Muscle layer of colon (tissue), 2 donors: ENCODE measurements around the gene BATF3.

Experiments
- H3K27ac ChIP-seq: one replicate; pipeline ENCODE4 v1.7.0; 2013; ENCODE audit warnings: low read depth, mild to moderate bottlenecking, low read length, moderate library complexity
- H3K27me3 ChIP-seq, 2 donors: one replicate each; pipeline ENCODE4 v1.7.0; 2013; ENCODE audit warnings: low read length in 2 of 2, mild to moderate bottlenecking in 2 of 2; ENCODE audit not compliant: insufficient read depth in 2 of 2, control insufficient read depth in 1 of 2
- H3K36me3 ChIP-seq: one replicate; pipeline ENCODE4 v1.7.0; 2013; ENCODE audit warnings: mild to moderate bottlenecking, low read length; ENCODE audit not compliant: insufficient read depth
- H3K4me1 ChIP-seq: one replicate; pipeline ENCODE4 v1.7.0; 2013; ENCODE audit warnings: mild to moderate bottlenecking, low read length; ENCODE audit not compliant: insufficient read depth
- H3K4me3 ChIP-seq, 2 donors: one replicate each; pipeline ENCODE4 v1.7.0; 2013; ENCODE audit warnings: low read length in 2 of 2, low read depth in 1 of 2, mild to moderate bottlenecking in 1 of 2, moderate library complexity in 1 of 2
- H3K9ac ChIP-seq: one replicate; pipeline ENCODE4 v1.7.0; 2013; ENCODE audit warnings: low read length
- H3K9me3 ChIP-seq: one replicate; pipeline ENCODE4 v1.7.0; 2013; ENCODE audit warnings: mild to moderate bottlenecking, low read length
- donor health status: abdominal sarcoma.
- donor health status: Adenocarcinoma of cecum.

BATF3 gene

DNA sequence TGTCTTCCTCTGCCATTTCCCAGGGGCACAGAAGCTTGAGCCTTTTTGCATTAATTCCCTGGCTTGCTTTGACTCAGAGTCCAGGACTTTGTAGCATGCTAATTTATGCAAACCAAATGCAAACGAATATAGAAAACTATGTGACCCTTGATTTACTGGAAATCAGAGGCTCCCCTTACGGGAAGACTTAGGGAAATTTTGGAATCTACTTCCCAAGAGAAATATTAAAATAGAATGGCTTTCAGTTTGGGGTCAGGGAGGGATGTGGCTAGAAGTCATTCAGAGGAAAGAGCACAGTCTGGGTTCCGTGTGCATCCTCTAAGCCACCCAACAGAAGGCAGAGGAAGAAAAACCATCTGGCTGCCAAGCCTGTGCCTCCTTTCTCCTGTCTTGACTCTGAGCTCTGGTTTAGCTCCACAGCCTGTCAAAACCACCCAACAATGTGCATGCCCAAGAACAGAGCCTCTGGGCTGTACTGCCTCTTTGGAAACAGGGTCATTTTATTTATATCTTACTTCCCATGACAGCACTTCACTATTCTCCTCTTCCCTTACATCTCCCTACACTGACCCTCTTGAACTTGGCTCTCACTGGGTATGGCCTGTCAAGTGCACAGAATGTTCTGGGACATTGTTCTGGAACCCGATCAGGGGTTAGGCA lies 61.0 kb downstream of the BATF3 start:
- peak overlapping the region; percentile 2 for H3K27ac ChIP-seq
- no peaks in the 10 kb centered on the region for H3K9me3 ChIP-seq
- H3K4me3 ChIP-seq = no peak overlapping the region
- H3K27me3 ChIP-seq = no peaks in the 10 kb centered on the region
- peaks cover 29% of the 10 kb centered on the region for H3K4me1 ChIP-seq
- H3K9ac ChIP-seq = no peak overlapping the region
- H3K36me3 ChIP-seq = no peaks in the 10 kb centered on the region

DNA sequence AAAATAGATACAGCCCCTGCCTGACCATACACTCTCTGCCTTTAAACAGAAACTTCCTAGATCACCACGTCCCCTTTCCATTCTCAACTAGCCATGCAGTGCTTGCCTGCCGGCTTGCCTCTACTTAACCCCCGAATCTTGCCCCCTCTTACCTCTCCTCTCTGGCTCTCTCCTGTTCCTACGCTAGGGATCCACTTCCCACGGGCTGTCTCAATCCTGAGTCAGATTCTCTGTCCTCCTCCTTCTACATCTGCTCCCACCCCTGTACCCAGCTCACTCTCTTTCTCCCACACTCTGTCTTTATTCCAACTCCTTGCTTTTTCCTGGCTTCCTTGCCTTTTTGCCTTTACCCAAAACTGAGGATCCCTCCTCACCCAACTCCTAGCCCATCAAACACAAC lies 61.7 kb downstream of the BATF3 start:
- Histone ChIP-seq H3K27me3 (no peaks in the 10 kb centered on the region), H3K9ac (no peak overlapping the region), H3K27ac (peak overlapping the region; percentile 21), H3K4me3 (no peak overlapping the region), H3K4me1 (peaks cover 29% of the 10 kb centered on the region), H3K36me3 (no peaks in the 10 kb centered on the region), H3K9me3 (no peaks in the 10 kb centered on the region)
